Stimulated activated CD4-positive, alpha-beta T cell treated with anti-CD3 and anti-CD28 coated beads, Interleukin-2, amount 100 ng/mL, for 4 hours (primary cell): ENCODE data around the gene GAPDH.
A peak's percentile ranks its signal among the peaks of the same experiment; 100 is the strongest.
"Not testable (repeated sequence)": the region's sequence is repeated elsewhere in the genome, so short reads cannot be mapped to it uniquely, and the experiment has no call there.

ENCODE experiments used
- DNase-seq: peaks from one replicate; pipeline ENCODE4 v3.0.0-alpha.2; 2020; ENCODE audit warnings: low read depth

GAPDH gene

GRCh38 chr12:6563448-6564050, 29.2 kb downstream of the GAPDH start:
- peak; percentile 49 for DNase-seq

- no peak for DNase-seq
These were observed 32.9 kb downstream of the GAPDH start for GRCh38 chr12:6567112-6567670.

DNA sequence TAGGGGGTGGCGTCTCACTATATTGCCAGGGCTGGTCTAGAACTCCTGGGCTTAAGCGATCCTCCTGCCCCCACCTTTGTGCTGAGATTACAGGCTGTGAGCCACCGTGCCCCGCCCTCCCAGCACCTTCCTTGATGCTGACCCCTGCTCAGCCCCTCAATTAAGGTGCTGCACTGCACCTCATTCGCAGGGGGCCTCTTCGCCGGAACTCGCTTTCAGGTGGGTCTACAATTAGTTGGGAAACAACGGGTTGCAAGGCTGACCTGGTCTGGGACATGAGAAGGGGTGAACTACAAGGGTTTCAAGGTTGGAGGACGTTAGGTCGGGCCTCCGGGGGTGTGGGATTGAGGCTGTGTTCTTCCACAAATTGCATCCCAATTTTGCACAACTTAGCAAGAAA, 35.0 kb downstream of the GAPDH start:
- no peak for DNase-seq

- no peak for DNase-seq
These were observed 35.5 kb downstream of the GAPDH start for GRCh38 chr12:6569786-6570185.

DNA sequence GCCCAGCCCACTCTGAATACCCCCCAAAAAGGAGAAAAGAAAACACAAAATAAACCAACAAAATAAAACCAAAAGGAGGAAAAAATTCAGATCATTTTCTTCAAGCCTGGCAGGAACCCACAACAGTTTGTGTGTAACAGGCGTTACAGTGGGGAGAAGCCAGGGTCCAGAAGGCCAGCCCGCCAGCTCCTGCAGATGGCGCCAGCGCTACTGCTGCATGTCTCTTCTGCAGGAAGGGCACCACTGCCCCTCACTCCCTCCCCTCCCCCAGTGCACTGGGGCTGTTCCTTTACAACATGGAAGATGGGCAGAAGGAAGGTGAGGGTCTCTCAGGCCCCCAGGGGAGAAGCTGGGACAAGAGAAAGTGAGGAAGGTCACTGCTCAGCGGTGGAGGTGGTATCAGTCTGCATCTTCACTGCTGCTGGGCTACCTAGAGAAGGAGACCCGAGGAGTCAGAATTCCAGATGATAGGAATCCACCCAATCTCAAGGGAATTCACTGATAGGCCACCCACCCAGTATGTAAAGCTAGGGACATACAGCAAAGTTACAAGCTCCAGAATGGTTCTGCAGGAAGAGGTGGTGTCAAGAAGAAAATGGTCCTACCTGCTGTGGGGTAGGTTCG, 36.1 kb downstream of the GAPDH start:
- DNase-seq = no peak

DNA sequence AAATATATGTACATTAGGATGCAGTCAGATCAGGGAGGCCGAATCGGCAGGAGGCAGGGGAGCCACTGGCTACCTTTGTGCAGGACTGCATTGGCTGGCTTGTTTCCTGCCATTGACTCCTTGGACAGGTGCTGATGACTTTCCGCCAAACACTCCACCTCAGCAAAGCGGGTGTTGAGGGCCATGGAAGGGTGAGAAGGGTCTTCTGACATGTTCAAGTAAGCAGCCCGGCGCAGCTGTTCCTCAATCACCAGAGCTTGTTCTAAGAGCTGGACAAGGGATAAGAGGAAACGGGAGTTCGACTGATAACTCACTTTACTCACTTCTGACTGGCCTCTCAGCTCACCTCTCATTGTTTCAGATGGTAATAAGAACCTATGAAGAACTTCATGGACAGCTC, 38.7 kb downstream of the GAPDH start:
- DNase-seq = no peak

GRCh38 chr12:6574576-6575295, 40.4 kb downstream of the GAPDH start:
- no peak for DNase-seq

DNA sequence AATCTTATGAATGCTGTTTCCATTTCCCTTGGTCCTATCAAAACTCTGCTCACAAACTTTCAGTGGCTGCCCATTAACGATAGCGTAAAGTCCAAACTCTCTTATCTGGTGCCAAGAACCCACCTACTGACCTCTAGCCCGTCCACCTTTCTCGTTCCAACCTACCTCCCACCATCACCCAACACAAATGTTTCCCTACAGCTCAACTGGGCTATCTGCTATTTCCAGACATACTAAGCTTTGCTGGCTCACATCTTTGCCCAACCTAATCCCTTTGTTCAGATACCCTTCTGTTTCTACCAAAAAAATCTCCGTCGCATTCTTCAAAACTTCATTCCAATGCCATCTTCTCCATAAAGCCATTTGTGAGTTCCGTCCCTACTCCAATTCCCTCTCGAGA, 41.3 kb downstream of the GAPDH start:
- no peak for DNase-seq

DNA sequence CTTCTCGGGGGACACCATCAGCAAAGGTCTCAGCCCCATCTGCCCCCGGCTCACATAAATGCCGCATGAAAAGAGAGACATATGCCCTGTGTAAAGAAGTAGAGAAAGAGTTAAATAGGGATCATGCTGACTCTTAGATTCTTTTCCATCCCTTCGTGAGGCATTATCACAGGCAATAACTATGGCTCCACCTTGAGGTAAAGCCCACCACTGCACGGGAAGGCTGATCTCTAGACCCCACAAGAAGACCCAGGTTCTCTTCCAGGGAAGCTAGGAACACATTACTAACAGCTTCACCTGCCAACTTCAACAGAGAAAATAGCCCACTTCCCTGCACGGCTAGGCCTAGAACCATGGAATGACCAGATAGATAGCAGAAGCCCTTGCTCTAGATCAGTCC, 47.9 kb downstream of the GAPDH start:
- no peak for DNase-seq

DNA sequence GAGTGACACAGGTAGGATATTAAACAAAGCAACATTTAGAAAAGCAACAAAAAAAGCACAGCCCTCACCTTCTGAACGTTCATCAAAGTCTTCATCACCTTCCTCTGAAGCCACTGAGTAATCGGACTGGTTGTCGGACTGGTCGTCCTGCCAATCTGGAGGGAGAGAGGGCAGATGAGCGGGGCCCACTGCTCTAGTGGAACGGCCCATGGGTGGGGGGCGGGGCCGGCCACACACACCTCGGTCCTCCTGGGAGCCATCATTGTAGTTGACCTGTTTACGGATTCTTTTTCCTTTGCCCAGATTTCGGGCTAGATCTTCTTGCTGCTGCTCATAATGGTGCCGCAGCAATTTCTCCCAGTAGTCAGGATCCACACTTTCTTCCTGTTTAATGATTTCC, 48.6 kb downstream of the GAPDH start:
- DNase-seq = no peak

DNA sequence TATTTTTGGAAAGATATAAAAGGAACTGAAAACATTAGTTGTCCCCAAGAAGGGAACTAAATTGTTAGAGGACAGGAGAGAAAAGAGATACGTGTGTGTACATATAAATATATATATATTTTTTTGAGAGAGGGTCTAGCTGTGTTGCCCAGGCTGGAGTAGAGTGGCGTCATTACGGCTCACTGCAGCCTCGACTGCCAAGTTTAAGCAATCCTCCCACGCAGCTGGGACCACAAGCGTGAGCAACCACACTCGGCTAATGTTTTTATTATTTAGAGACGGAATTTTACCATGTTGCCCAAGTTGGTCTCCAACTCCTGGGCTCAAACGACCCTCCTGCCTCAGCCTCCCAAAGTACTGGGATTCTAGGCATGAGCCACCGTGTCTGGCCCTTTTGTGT, 50.0 kb downstream of the GAPDH start:
- DNase-seq = no peak

- not testable (repeated sequence) for DNase-seq
These were observed 52.3 kb downstream of the GAPDH start for GRCh38 chr12:6586569-6586968.
